Thyroid gland (tissue), 4 donors: ENCODE measurements around the gene C14orf93. TPM values are rescaled to one million over a fixed set of nuclear protein-coding genes. Genes with fewer than 3 reads are reported as not detected.

ENCODE experiments used
- DNase-seq, 2 donors: peaks; one replicate each; pipeline ENCODE4 v3.0.0-alpha.2; 2019
- H3K27ac ChIP-seq, 3 donors: fragments of 200-600 bp; sonication (generic); 1 replicate in 2 of 3; 2 replicates in 1 of 3; pipeline ENCODE4 v1.5.1; 2016 to 2019; ENCODE audit warnings: mild to moderate bottlenecking in 1 of 3, moderate library complexity in 1 of 3
- H3K27me3 ChIP-seq: fragments of 200-600 bp; sonication (generic); one replicate; pipeline ENCODE4 v1.5.1; 2019
- H3K36me3 ChIP-seq, 2 donors: fragments of 200-600 bp; sonication (generic); one replicate each; pipeline ENCODE4 v1.5.1; 2016 to 2019
- H3K4me1 ChIP-seq, 2 donors: fragments of 200-600 bp; sonication (generic); one replicate each; pipeline ENCODE4 v1.5.1; 2017 to 2019
- H3K4me3 ChIP-seq, 3 donors: fragments of 200-600 bp; sonication (generic); replicated peaks in 1 of 3; 1 replicate in 2 of 3; 2 replicates in 1 of 3; pipeline ENCODE4 v1.5.1; 2016; ENCODE audit warnings: mild to moderate bottlenecking in 1 of 3
- H3K9me3 ChIP-seq: fragments of 200-600 bp; sonication (generic); one replicate; pipeline ENCODE4 v1.5.1; 2017
- CTCF ChIP-seq, 6 experiments: fragments of 200-600 bp in 3 of 6; fragments of 450-650 bp in 3 of 6; sonication (generic) in 3 of 6; IDR thresholded peaks; one replicate each; pipeline ENCODE4 v1.5.1; 2016 to 2019; ENCODE audit warnings: antibody characterized with exemption in 6 of 6, mild to moderate bottlenecking in 2 of 6, inconsistent platforms in 1 of 6, moderate library complexity in 1 of 6
- POLR2A ChIP-seq, 2 donors: fragments of 450-650 bp; IDR thresholded peaks; one replicate each; pipeline ENCODE4 v1.6.1; 2017; ENCODE audit warnings: antibody characterized with exemption in 2 of 2, mild to moderate bottlenecking in 2 of 2, moderate library complexity in 1 of 2
- WGBS, 2 donors: methylation state at CpG; one replicate each; pipeline ENCODE4 v1.1.5; 2017; 5-methylcytosine and 5-hydroxymethylcytosine counted together
- intact Hi-C: fragments of 100-400 bp; cut with DNase I; formaldehyde crosslinking; loops from one replicate; pipeline ENCODE4 v1.15.1; 2023
- total RNA-seq, 4 donors: library from RNA; depleted of rRNA; stranded (reverse); fragments of >200 nt; gene quantifications; one replicate each; pipeline ENCODE4 v1.2.3, GENCODE V29; 2016

The C14orf93 gene
- total RNA-seq, 4 donors from 2014 or later: 11.6 to 20.6 (median 15.4) TPM

GRCh38 chr14:23047751-23048693 lies 38.1 kb upstream of the C14orf93 start:
- H3K4me3 ChIP-seq: no peak overlapping the region
- TF ChIP-seq CTCF (IDR thresholded peaks at IDR 0.05): no peak
- TF ChIP-seq POLR2A (IDR thresholded peaks at IDR 0.05): no peak
- WGBS, 2 donors: 81 to 86% methylated on average over 14 to 20 of the region's 85 CpGs
- H3K9me3 ChIP-seq: no peaks in the 10 kb centered on the region
- H3K27ac ChIP-seq: no peak overlapping the region
- intact Hi-C loops: no loop called here
- no peaks in the 10 kb centered on the region for H3K36me3 ChIP-seq
- no peaks in the 10 kb centered on the region for H3K27me3 ChIP-seq
- no peaks in the 10 kb centered on the region for H3K4me1 ChIP-seq
- no peak for DNase-seq

GRCh38 chr14:23047034-23047634 lies 37.2 kb upstream of the C14orf93 start:
- 79 to 82% methylated on average over 6 of the region's 6 CpGs for WGBS, 2 donors
- Histone ChIP-seq H3K27ac (peak overlapping the region in 1 of 3 donors; percentile 38), H3K4me1 (no peaks in the 10 kb centered on the region), H3K4me3 (no peak overlapping the region), H3K27me3 (no peaks in the 10 kb centered on the region), H3K9me3 (no peaks in the 10 kb centered on the region), H3K36me3 (no peaks in the 10 kb centered on the region)
- TF ChIP-seq POLR2A (IDR thresholded peaks at IDR 0.05): no peak
- TF ChIP-seq CTCF (IDR thresholded peaks at IDR 0.05): no peak
- DNase-seq: no peak
- intact Hi-C loops: no loop called here

- no peak for DNase-seq
- Histone ChIP-seq H3K4me1 (no peaks in the 10 kb centered on the region), H3K4me3 (no peak overlapping the region), H3K27ac (peak overlapping the region in 1 of 3 donors; percentile 38), H3K36me3 (no peaks in the 10 kb centered on the region), H3K9me3 (no peaks in the 10 kb centered on the region), H3K27me3 (no peaks in the 10 kb centered on the region)
- intact Hi-C loops: no loop called here
- WGBS, 2 donors: 80 to 84% methylated on average over 12 to 13 of the region's 13 CpGs
- no peak for TF ChIP-seq POLR2A (IDR thresholded peaks at IDR 0.05)
- no peak for TF ChIP-seq CTCF (IDR thresholded peaks at IDR 0.05)
Observed at GRCh38 chr14:23045419-23046357, 35.7 kb upstream of the C14orf93 start.

GRCh38 chr14:23044840-23045239 lies 34.9 kb upstream of the C14orf93 start:
- Histone ChIP-seq H3K4me1 (no peaks in the 10 kb centered on the region), H3K9me3 (no peaks in the 10 kb centered on the region), H3K27me3 (no peaks in the 10 kb centered on the region), H3K36me3 (no peaks in the 10 kb centered on the region), H3K27ac (no peak overlapping the region), H3K4me3 (no peak overlapping the region)
- WGBS, 2 donors: 82 to 87% methylated on average over 8 of the region's 8 CpGs
- DNase-seq: no peak
- intact Hi-C loops: no loop called here
- no peak for TF ChIP-seq POLR2A (IDR thresholded peaks at IDR 0.05)
- no peak for TF ChIP-seq CTCF (IDR thresholded peaks at IDR 0.05)
